ENCODE data around the gene BAX. TPM values are rescaled to one million over a fixed set of nuclear protein-coding genes. Genes with fewer than 3 reads are reported as not detected.
A peak's percentile ranks its signal among the peaks of the same experiment; 100 is the strongest.

BAX gene
- total and polyA plus RNA-seq, 2 of the 13 experiments (the other 11 are each of a cell fraction or from before 2014, with no cell fraction given), result 139 to 176 TPM

DNA sequence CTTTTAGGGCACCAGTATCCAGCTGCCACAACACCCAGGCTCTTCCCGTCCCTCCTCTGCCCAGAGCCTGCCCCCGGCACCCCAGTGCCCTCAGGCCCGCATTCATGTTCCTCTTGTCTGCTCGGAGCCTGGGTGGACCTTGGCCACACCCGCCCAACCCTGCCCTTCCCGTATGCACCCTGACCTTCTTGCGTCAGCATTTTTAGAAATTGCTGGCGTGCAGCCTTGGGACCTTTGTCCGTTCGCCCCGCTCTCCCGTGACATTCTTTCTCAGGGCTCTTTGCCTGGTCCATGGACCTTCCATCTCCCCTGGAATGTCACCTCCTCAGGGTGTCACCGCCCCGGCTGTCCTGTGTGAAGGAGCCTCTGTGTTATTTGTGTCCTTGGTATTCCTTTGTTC lies 47.0 kb upstream of the BAX start (continued):
- TF ChIP-seq, protein P1, sequence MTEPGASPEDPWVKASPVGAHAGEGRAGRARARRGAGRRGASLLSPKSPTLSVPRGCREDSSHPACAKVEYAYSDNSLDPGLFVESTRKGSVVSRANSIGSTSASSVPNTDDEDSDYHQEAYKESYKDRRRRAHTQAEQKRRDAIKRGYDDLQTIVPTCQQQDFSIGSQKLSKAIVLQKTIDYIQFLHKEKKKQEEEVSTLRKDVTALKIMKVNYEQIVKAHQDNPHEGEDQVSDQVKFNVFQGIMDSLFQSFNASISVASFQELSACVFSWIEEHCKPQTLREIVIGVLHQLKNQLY (CRISPR knock-in tag; IDR thresholded peaks at IDR 0.05), result peak; percentile 71; the same call in 1 of the 2 replicates
- TF ChIP-seq SAP130 (CRISPR knock-in tag; IDR thresholded peaks at IDR 0.05; ENCODE audit: low read depth) (peak; percentile 84), TP53 (CRISPR knock-in tag; conservative IDR thresholded peaks at IDR 0.05) (no peak), MXD4 (CRISPR knock-in tag; IDR thresholded peaks at IDR 0.05) (peak; percentile 26; the same call in 1 of the 2 replicates), ZNF460 (CRISPR knock-in tag; IDR thresholded peaks at IDR 0.05; ENCODE audit: borderline replicate concordance) (0 out of 2 replicates have a peak, but pooled peaks have one; percentile 2), HNRNPLL (IDR thresholded peaks at IDR 0.05; ENCODE audit: low read depth, low read length, poor library complexity, severe bottlenecking) (no peak), HOXA3 (CRISPR knock-in tag; IDR thresholded peaks at IDR 0.05) (peak; percentile 80), ZNF781 (CRISPR knock-in tag; IDR thresholded peaks at IDR 0.05; ENCODE audit: borderline replicate concordance, not compliant biosample characterization) (no peak), SIN3B (IDR thresholded peaks at IDR 0.05; ENCODE audit: low read length) (no peak), FOXK1 (CRISPR knock-in tag; IDR thresholded peaks at IDR 0.05; ENCODE audit: borderline replicate concordance, low read depth) (peak; percentile 35; the same call in 1 of the 2 replicates), AHR (CRISPR knock-in tag; IDR thresholded peaks at IDR 0.05) (0 out of 2 replicates have a peak, but pooled peaks have one; percentile 42), KLF13 (CRISPR knock-in tag; IDR thresholded peaks at IDR 0.05) (no peak), TCF7L2 (IDR thresholded peaks at IDR 0.05; ENCODE audit: low read depth, low read length) (no peak), ETV5 (CRISPR knock-in tag; IDR thresholded peaks at IDR 0.05; ENCODE audit: borderline replicate concordance) (peak; percentile 33; the same call in 1 of the 2 replicates), GABPB1 (CRISPR knock-in tag; IDR thresholded peaks at IDR 0.05) (peak; percentile 55), KDM4B (CRISPR knock-in tag; IDR thresholded peaks at IDR 0.05) (no peak), CHD2 (IDR thresholded peaks at IDR 0.05; ENCODE audit: low read depth, low read length) (no peak), ZBTB3 (CRISPR knock-in tag; IDR thresholded peaks at IDR 0.05; ENCODE audit: borderline replicate concordance, low read depth) (no peak), IKZF1 (IDR thresholded peaks at IDR 0.05) (no peak), NFKB2 (CRISPR knock-in tag; IDR thresholded peaks at IDR 0.05; ENCODE audit: borderline replicate concordance) (no peak), CHCHD3 (CRISPR knock-in tag; IDR thresholded peaks at IDR 0.05) (no peak), ISL2 (CRISPR knock-in tag; IDR thresholded peaks at IDR 0.05) (peak; percentile 33; the same call in 1 of the 2 replicates)
- TF ChIP-seq, protein P2, sequence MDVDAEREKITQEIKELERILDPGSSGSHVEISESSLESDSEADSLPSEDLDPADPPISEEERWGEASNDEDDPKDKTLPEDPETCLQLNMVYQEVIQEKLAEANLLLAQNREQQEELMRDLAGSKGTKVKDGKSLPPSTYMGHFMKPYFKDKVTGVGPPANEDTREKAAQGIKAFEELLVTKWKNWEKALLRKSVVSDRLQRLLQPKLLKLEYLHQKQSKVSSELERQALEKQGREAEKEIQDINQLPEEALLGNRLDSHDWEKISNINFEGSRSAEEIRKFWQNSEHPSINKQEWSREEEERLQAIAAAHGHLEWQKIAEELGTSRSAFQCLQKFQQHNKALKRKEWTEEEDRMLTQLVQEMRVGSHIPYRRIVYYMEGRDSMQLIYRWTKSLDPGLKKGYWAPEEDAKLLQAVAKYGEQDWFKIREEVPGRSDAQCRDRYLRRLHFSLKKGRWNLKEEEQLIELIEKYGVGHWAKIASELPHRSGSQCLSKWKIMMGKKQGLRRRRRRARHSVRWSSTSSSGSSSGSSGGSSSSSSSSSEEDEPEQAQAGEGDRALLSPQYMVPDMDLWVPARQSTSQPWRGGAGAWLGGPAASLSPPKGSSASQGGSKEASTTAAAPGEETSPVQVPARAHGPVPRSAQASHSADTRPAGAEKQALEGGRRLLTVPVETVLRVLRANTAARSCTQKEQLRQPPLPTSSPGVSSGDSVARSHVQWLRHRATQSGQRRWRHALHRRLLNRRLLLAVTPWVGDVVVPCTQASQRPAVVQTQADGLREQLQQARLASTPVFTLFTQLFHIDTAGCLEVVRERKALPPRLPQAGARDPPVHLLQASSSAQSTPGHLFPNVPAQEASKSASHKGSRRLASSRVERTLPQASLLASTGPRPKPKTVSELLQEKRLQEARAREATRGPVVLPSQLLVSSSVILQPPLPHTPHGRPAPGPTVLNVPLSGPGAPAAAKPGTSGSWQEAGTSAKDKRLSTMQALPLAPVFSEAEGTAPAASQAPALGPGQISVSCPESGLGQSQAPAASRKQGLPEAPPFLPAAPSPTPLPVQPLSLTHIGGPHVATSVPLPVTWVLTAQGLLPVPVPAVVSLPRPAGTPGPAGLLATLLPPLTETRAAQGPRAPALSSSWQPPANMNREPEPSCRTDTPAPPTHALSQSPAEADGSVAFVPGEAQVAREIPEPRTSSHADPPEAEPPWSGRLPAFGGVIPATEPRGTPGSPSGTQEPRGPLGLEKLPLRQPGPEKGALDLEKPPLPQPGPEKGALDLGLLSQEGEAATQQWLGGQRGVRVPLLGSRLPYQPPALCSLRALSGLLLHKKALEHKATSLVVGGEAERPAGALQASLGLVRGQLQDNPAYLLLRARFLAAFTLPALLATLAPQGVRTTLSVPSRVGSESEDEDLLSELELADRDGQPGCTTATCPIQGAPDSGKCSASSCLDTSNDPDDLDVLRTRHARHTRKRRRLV (CRISPR knock-in tag; IDR thresholded peaks at IDR 0.05), result no peak
- TF ChIP-seq, protein P3, sequence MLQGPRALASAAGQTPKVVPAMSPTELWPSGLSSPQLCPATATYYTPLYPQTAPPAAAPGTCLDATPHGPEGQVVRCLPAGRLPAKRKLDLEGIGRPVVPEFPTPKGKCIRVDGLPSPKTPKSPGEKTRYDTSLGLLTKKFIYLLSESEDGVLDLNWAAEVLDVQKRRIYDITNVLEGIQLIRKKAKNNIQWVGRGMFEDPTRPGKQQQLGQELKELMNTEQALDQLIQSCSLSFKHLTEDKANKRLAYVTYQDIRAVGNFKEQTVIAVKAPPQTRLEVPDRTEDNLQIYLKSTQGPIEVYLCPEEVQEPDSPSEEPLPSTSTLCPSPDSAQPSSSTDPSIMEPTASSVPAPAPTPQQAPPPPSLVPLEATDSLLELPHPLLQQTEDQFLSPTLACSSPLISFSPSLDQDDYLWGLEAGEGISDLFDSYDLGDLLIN (CRISPR knock-in tag; IDR thresholded peaks at IDR 0.05; ENCODE audit: borderline replicate concordance), result no peak
- TF ChIP-seq, protein P4, sequence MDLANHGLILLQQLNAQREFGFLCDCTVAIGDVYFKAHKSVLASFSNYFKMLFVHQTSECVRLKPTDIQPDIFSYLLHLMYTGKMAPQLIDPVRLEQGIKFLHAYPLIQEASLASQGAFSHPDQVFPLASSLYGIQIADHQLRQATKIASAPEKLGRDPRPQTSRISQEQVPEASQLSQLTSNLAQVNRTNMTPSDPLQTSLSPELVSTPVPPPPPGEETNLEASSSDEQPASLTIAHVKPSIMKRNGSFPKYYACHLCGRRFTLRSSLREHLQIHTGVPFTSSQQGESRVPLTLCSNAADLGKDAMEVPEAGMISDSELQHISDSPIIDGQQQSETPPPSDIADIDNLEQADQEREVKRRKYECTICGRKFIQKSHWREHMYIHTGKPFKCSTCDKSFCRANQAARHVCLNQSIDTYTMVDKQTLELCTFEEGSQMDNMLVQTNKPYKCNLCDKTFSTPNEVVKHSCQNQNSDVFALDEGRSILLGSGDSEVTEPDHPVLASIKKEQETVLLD (CRISPR knock-in tag; IDR thresholded peaks at IDR 0.05; ENCODE audit: low read depth), result no peak
